IMR-90 (cell line): ENCODE measurements around the gene HCFC1R1.

Experiments used
- CTCF ChIP-seq: conservative IDR thresholded peaks from 2 replicates; pipeline ENCODE4 v1.5.1; 2012; ENCODE audit warnings: mild to moderate bottlenecking, low read depth, low read length, improper control_type of control experiment
- MXI1 ChIP-seq: IDR thresholded peaks from 2 replicates; pipeline ENCODE4 v1.6.1; 2012; ENCODE audit warnings: low read depth, mild to moderate bottlenecking, low read length, moderate library complexity, borderline replicate concordance
- RFX5 ChIP-seq: IDR thresholded peaks from 2 replicates; pipeline ENCODE4 v1.8.0; 2012; ENCODE audit warnings: low read depth, mild to moderate bottlenecking, low read length, moderate library complexity
- USF2 ChIP-seq: fragments of 150-350 bp; IDR thresholded peaks from 2 replicates; pipeline ENCODE4 v1.6.1; 2017; ENCODE audit warnings: mild to moderate bottlenecking, antibody characterized with exemption, low read length, low read depth

GRCh38 chr16:2992383-2993081, 31.2 kb downstream of the HCFC1R1 start:
- TF ChIP-seq CTCF: no peak
- TF ChIP-seq RFX5: no peak
- TF ChIP-seq MXI1: no peak
- TF ChIP-seq USF2: no peak
